Stomach (tissue), 4 donors: Measurements from ENCODE around the gene CSE1L.
"Not testable (repeated sequence)": the region's sequence is repeated elsewhere in the genome, so short reads cannot be mapped to it uniquely, and the experiment has no call there.

ENCODE experiments used
- EP300 ChIP-seq: sonication (generic); formaldehyde crosslinking; IDR thresholded peaks from one replicate; pipeline ENCODE4 v1.6.1; 2017; ENCODE audit warnings: antibody characterized with exemption
- POLR2A ChIP-seq, 4 donors: fragments of 450-650 bp; IDR thresholded peaks; one replicate each; pipeline ENCODE4 v1.6.1; 2016; ENCODE audit warnings: antibody characterized with exemption in 4 of 4, control low read depth in 2 of 4, mild to moderate bottlenecking in 1 of 4, moderate library complexity in 1 of 4
- POLR2AphosphoS5 ChIP-seq, 3 donors: sonication (generic); formaldehyde crosslinking; IDR thresholded peaks; one replicate each; pipeline ENCODE4 v1.6.1; 2016; ENCODE audit warnings: antibody characterized with exemption in 3 of 3
- TF ChIP-seq, protein P1 (sequence below), 7 experiments: fragments of 450-650 bp in 4 of 7; fragments of 200-600 bp in 3 of 7; sonication (generic) in 3 of 7; IDR thresholded peaks; one replicate each; pipeline ENCODE4 v1.5.1; 2016 to 2019; ENCODE audit warnings: antibody characterized with exemption in 7 of 7, control low read depth in 2 of 7, mild to moderate bottlenecking in 1 of 7

DNA sequence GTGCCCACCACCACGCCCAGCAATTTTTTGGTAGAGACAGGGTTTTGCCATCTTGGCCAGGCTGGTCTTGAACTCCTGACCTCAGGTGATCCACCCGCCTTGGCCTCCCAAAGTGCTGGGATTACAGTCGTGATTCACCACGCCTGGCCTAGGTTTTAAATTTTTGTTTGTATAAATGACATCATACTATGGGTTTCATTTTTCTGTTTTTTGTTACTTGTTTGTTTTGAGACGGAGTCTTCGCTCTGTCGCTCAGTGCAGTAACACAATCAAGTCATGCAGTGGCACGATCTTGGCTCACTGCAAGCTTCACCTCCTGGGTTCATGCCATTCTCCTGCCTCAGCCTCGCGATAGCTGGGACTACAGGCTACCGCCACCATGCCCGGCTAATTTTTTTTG lies 36.2 kb downstream of the CSE1L start:
- TF ChIP-seq, protein P1, sequence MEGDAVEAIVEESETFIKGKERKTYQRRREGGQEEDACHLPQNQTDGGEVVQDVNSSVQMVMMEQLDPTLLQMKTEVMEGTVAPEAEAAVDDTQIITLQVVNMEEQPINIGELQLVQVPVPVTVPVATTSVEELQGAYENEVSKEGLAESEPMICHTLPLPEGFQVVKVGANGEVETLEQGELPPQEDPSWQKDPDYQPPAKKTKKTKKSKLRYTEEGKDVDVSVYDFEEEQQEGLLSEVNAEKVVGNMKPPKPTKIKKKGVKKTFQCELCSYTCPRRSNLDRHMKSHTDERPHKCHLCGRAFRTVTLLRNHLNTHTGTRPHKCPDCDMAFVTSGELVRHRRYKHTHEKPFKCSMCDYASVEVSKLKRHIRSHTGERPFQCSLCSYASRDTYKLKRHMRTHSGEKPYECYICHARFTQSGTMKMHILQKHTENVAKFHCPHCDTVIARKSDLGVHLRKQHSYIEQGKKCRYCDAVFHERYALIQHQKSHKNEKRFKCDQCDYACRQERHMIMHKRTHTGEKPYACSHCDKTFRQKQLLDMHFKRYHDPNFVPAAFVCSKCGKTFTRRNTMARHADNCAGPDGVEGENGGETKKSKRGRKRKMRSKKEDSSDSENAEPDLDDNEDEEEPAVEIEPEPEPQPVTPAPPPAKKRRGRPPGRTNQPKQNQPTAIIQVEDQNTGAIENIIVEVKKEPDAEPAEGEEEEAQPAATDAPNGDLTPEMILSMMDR (IDR thresholded peaks at IDR 0.05), result not testable (repeated sequence)
- TF ChIP-seq POLR2A (IDR thresholded peaks at IDR 0.05); POLR2AphosphoS5 (IDR thresholded peaks at IDR 0.05); EP300: not testable (repeated sequence)
